ENCODE results near the gene ZCCHC14. TPM values are rescaled to one million over a fixed set of nuclear protein-coding genes. Genes with fewer than 3 reads are reported as not detected.

The ZCCHC14 gene
- total and polyA plus RNA-seq, 2 donors (not counting 1 experiment from before 2014, with no cell fraction given) = 0.70 to 4.4 TPM

DNA sequence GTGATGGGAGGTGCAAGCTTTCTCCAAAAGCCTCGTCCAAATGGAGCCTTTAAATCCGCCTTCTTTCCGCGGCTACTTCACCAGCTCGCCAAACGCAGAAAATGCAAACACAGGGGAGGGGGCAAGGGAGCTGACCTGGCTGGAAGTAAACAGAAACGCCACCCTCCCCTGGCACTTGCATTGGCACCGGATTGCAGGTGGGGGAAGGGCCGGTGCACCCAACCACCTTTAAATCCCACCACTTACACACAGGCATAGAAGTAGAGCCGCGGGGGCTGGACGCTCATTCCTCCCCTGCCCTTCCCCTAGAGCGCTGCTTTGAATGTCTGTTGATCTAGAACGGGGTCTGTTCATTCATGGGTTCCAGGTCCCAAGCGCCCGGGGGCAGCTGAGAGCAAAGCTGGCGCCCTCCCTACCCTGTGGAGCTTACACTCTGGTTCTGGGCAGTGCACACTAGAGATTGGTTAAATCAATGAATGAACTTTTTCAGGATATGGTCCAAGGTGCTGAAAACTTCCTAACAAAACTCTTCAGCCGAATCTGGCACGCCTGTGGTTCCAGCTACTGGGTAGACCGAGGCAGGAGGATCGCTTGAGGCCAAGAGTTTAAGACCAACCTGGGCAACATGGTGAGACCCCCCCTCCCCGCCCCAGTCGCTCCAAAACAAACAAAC is 920 bp upstream of the ZCCHC14 start:
- ChIA-PET POLR2A (no interaction called here), CTCF (no interaction called here)
- H2AFZ ChIP-seq (ENCODE audit: insufficient read depth, low read depth, low read length, poor library complexity, severe bottlenecking) = peak overlapping the region; percentile 60
- H3K4me3 ChIP-seq (ENCODE audit: control extremely low read depth in 1 of 5, extremely low read depth in 1 of 5, insufficient read depth in 1 of 5, low read depth in 2 of 5, low read length in 4 of 5) = peak overlapping the region in 4 of 5 experiments; percentile 35 to 61 (median 46)
- Mint-ChIP-seq H3K9me3 (ENCODE audit: insufficient read depth) (no peaks in the 10 kb centered on the region), H3K4me1 (peaks cover 43% of the 10 kb centered on the region), H3K27ac (peak overlapping the region; percentile 61), H3K27me3 (peaks cover 51% of the 10 kb centered on the region), H3K4me3 (peak overlapping the region; percentile 78)
- peak overlapping the region; percentile 78 for H3K4me2 ChIP-seq (replicated peaks; ENCODE audit: low read depth, low read length, poor library complexity, severe bottlenecking)
- no peak overlapping the region for H3K27ac ChIP-seq (ENCODE audit: low read length in 2 of 2)
- TF ChIP-seq, protein P1, sequence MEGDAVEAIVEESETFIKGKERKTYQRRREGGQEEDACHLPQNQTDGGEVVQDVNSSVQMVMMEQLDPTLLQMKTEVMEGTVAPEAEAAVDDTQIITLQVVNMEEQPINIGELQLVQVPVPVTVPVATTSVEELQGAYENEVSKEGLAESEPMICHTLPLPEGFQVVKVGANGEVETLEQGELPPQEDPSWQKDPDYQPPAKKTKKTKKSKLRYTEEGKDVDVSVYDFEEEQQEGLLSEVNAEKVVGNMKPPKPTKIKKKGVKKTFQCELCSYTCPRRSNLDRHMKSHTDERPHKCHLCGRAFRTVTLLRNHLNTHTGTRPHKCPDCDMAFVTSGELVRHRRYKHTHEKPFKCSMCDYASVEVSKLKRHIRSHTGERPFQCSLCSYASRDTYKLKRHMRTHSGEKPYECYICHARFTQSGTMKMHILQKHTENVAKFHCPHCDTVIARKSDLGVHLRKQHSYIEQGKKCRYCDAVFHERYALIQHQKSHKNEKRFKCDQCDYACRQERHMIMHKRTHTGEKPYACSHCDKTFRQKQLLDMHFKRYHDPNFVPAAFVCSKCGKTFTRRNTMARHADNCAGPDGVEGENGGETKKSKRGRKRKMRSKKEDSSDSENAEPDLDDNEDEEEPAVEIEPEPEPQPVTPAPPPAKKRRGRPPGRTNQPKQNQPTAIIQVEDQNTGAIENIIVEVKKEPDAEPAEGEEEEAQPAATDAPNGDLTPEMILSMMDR (IDR thresholded peaks at IDR 0.05) = no peak
- TF ChIP-seq EZH2 (IDR thresholded peaks at IDR 0.05; ENCODE audit: borderline replicate concordance, insufficient read depth, low read depth, low read length, poor library complexity, severe bottlenecking) = no peak
- DNase-seq = peak; percentile 23
- no peaks in the 10 kb centered on the region for H3K36me3 ChIP-seq (replicated peaks in 1 of 2; ENCODE audit: control extremely low read depth in 1 of 2, control insufficient read depth in 1 of 2, extremely low read depth in 1 of 2, insufficient read depth in 2 of 2, low read length in 1 of 2)
- H3K4me1 ChIP-seq (ENCODE audit: control insufficient read depth in 2 of 2, insufficient read depth in 2 of 2, low read length in 2 of 2) = peaks cover 28 to 33% of the 10 kb centered on the region in 2 donors
- peaks cover 13% of the 10 kb centered on the region for H4K20me1 ChIP-seq (ENCODE audit: control insufficient read depth, insufficient read depth, low read length, poor library complexity, severe bottlenecking)
- H3K9me3 ChIP-seq (ENCODE audit: control extremely low read depth in 1 of 3, control insufficient read depth in 2 of 3, insufficient read depth in 1 of 3, low read length in 2 of 3) = peaks cover 0 to 25% (median 0%) of the 10 kb centered on the region in 3 donors
- no peak for ATAC-seq (ENCODE audit: low read depth)
- intact Hi-C loops (cut with micrococcal nuclease) = loop anchor here (10.0 kb wide), 1 partner anchor 141 kb away; no protein-coding TSS in a partner anchor
- H3K79me2 ChIP-seq (ENCODE audit: control insufficient read depth, insufficient read depth, low read length) = no peaks in the 10 kb centered on the region
- peaks cover 0 to 58% (median 17%) of the 10 kb centered on the region in 4 experiments for H3K27me3 ChIP-seq (replicated peaks in 1 of 4; ENCODE audit: control extremely low read depth in 1 of 4, control insufficient read depth in 3 of 4, insufficient read depth in 4 of 4, low read length in 3 of 4)
- H3K9ac ChIP-seq (ENCODE audit: low read length) = peak overlapping the region; percentile 56
- WGBS (ENCODE audit: insufficient coverage) = 25% methylated on average over 9 of the region's 23 CpGs

DNA sequence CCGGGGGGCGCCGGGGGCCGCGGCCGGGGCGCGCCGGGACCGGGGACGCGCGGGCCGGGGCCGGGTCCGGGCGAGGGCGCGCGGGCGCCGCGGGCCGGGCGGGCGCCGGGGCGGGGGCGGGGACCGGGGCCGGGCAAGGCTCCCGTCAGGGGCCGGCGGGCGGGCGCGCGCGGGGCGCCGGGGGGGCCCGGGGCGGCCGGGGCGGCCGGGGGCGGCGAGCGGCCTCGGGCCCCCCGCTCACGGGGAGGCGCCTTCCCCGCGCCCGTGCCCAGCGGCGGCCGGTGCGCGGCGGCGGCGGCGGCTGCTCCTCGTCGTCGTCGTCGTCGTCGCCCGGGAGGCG is 563 bp downstream of the ZCCHC14 start:
- peaks cover 13% of the 10 kb centered on the region for H4K20me1 ChIP-seq (ENCODE audit: control insufficient read depth, insufficient read depth, low read length, poor library complexity, severe bottlenecking)
- H3K4me2 ChIP-seq (replicated peaks; ENCODE audit: low read depth, low read length, poor library complexity, severe bottlenecking) = peak overlapping the region; percentile 78
- no peak for ATAC-seq (ENCODE audit: low read depth)
- DNase-seq = no peak
- H3K9me3 ChIP-seq (ENCODE audit: control extremely low read depth in 1 of 3, control insufficient read depth in 2 of 3, insufficient read depth in 1 of 3, low read length in 2 of 3) = peaks cover 0 to 26% (median 0%) of the 10 kb centered on the region in 3 donors
- no peak overlapping the region for H3K27ac ChIP-seq (ENCODE audit: low read length in 2 of 2)
- H3K4me1 ChIP-seq (ENCODE audit: control insufficient read depth in 2 of 2, insufficient read depth in 2 of 2, low read length in 2 of 2) = peaks cover 26 to 32% of the 10 kb centered on the region in 2 donors
- intact Hi-C loops (cut with micrococcal nuclease) = loop anchor here (10.0 kb wide), 1 partner anchor 143 kb away; no protein-coding TSS in a partner anchor
- Mint-ChIP-seq H3K27ac (no peak overlapping the region), H3K27me3 (peaks cover 45% of the 10 kb centered on the region), H3K4me3 (no peak overlapping the region), H3K4me1 (peaks cover 42% of the 10 kb centered on the region), H3K9me3 (ENCODE audit: insufficient read depth) (no peaks in the 10 kb centered on the region)
- no peaks in the 10 kb centered on the region for H3K36me3 ChIP-seq (replicated peaks in 1 of 2; ENCODE audit: control extremely low read depth in 1 of 2, control insufficient read depth in 1 of 2, extremely low read depth in 1 of 2, insufficient read depth in 2 of 2, low read length in 1 of 2)
- H3K4me3 ChIP-seq (ENCODE audit: control extremely low read depth in 1 of 5, extremely low read depth in 1 of 5, insufficient read depth in 1 of 5, low read depth in 2 of 5, low read length in 4 of 5) = peak overlapping the region in 2 of 5 experiments; percentile 25 to 56
- peaks cover 0 to 47% (median 15%) of the 10 kb centered on the region in 4 experiments for H3K27me3 ChIP-seq (replicated peaks in 1 of 4; ENCODE audit: control extremely low read depth in 1 of 4, control insufficient read depth in 3 of 4, insufficient read depth in 4 of 4, low read length in 3 of 4)
- no peak overlapping the region for H2AFZ ChIP-seq (ENCODE audit: insufficient read depth, low read depth, low read length, poor library complexity, severe bottlenecking)
- ChIA-PET POLR2A (no interaction called here), CTCF (no interaction called here)
- no peaks in the 10 kb centered on the region for H3K79me2 ChIP-seq (ENCODE audit: control insufficient read depth, insufficient read depth, low read length)
- H3K9ac ChIP-seq (ENCODE audit: low read length) = no peak overlapping the region
- under 1% methylated on average over 74 of the region's 74 CpGs for WGBS (ENCODE audit: insufficient coverage)
- no peak for TF ChIP-seq EZH2 (IDR thresholded peaks at IDR 0.05; ENCODE audit: borderline replicate concordance, insufficient read depth, low read depth, low read length, poor library complexity, severe bottlenecking)

Data from B cell (primary cell).